Naive thymus-derived CD4-positive, alpha-beta T cell (primary cell): ENCODE results near the gene CDC7. TPM values are rescaled to one million over a fixed set of nuclear protein-coding genes. Genes with fewer than 3 reads are reported as not detected.
"Not testable (repeated sequence)": the region's sequence is repeated elsewhere in the genome, so short reads cannot be mapped to it uniquely, and the experiment has no call there.

Experiments
- ATAC-seq: fragments of 150-1000 bp; cut with Tn5 transposase; 2 replicates; pipeline ENCODE4 v1.10.0; 2021; ENCODE audit warnings: mild to moderate bottlenecking, moderate library complexity
- CTCF ChIA-PET: fragments of 350-600 bp; sonication (Branson Sonifier 250); formaldehyde crosslinking; loops from one replicate; lab custom pipeline; 2021; ENCODE audit warnings: antibody characterized with exemption; lab: Charles Lee
- POLR2A ChIA-PET: fragments of 350-600 bp; sonication (Branson Sonifier 250); formaldehyde crosslinking; loops from one replicate; lab custom pipeline; 2021; ENCODE audit warnings: antibody characterized with exemption, inconsistent platforms; lab: Charles Lee
- DNase-seq, 9 donors: peaks; one replicate each; pipeline versions ENCODE4 v3.0.0 to v3.0.0-alpha.2; 2020 to 2022; ENCODE audit warnings: mixed read lengths in 1 of 9
- H3K27ac ChIP-seq: one replicate; pipeline ENCODE4 v1.7.0; 2013; ENCODE audit warnings: mild to moderate bottlenecking, low read depth, low read length, moderate library complexity
- H3K27me3 ChIP-seq, 2 donors: one replicate each; pipeline ENCODE4 v1.7.0; 2013; ENCODE audit warnings: low read length in 2 of 2, mild to moderate bottlenecking in 2 of 2, moderate library complexity in 2 of 2; ENCODE audit not compliant: control insufficient read depth in 2 of 2, insufficient read depth in 2 of 2
- H3K36me3 ChIP-seq, 3 experiments: 1 replicate in 2 of 3; 2 replicates in 1 of 3; pipeline ENCODE4 v1.7.0; 2013; ENCODE audit warnings: low read length in 3 of 3, mild to moderate bottlenecking in 3 of 3, moderate library complexity in 1 of 3; ENCODE audit not compliant: insufficient read depth in 3 of 3, control insufficient read depth in 2 of 3
- H3K4me1 ChIP-seq, 2 donors: one replicate each; pipeline ENCODE4 v1.7.0; 2013; ENCODE audit warnings: low read length in 2 of 2, mild to moderate bottlenecking in 2 of 2, moderate library complexity in 1 of 2; ENCODE audit not compliant: control insufficient read depth in 2 of 2, insufficient read depth in 2 of 2
- H3K4me3 ChIP-seq: 2 replicates; pipeline ENCODE4 v1.7.0; 2013; ENCODE audit warnings: mild to moderate bottlenecking, low read length
- H3K9me3 ChIP-seq, 3 experiments: 1 replicate in 2 of 3; 2 replicates in 1 of 3; pipeline ENCODE4 v1.7.0; 2013; ENCODE audit warnings: low read length in 3 of 3; ENCODE audit not compliant: control insufficient read depth in 2 of 3
- H3K27ac Mint-ChIP-seq, 9 donors: one replicate each; pipeline ENCODE4 v1.8.0; 2020 to 2022; ENCODE audit warnings: mixed read lengths in 9 of 9, mild to moderate bottlenecking in 8 of 9, moderate library complexity in 5 of 9, inconsistent platforms in 2 of 9
- H3K27me3 Mint-ChIP-seq, 5 donors: one replicate each; pipeline ENCODE4 v1.8.0; 2021 to 2022; ENCODE audit warnings: mixed read lengths in 5 of 5, mild to moderate bottlenecking in 1 of 5
- H3K36me3 Mint-ChIP-seq, 5 donors: one replicate each; pipeline ENCODE4 v1.8.0; 2020 to 2022; ENCODE audit warnings: mixed read lengths in 5 of 5, mild to moderate bottlenecking in 3 of 5, inconsistent platforms in 1 of 5
- H3K4me1 Mint-ChIP-seq, 7 donors: one replicate each; pipeline ENCODE4 v1.8.0; 2020 to 2022; ENCODE audit warnings: mixed read lengths in 7 of 7, mild to moderate bottlenecking in 3 of 7, inconsistent platforms in 1 of 7
- H3K4me3 Mint-ChIP-seq, 10 donors: one replicate each; pipeline ENCODE4 v1.8.0; 2020 to 2022; ENCODE audit warnings: mild to moderate bottlenecking in 10 of 10, mixed read lengths in 10 of 10, moderate library complexity in 6 of 10, inconsistent platforms in 2 of 10
- H3K9me3 Mint-ChIP-seq, 11 donors: one replicate each; pipeline ENCODE4 v1.8.0; 2020 to 2022; ENCODE audit warnings: mixed read lengths in 11 of 11, mild to moderate bottlenecking in 4 of 11, inconsistent platforms in 1 of 11, moderate library complexity in 1 of 11
- intact Hi-C, 2 donors: fragments of 100-400 bp; cut with micrococcal nuclease; formaldehyde crosslinking; loops; one replicate each; pipeline ENCODE4 v1.15.1; 2023
- polyA plus RNA-seq, 2 donors: library from polyadenylated mRNA; unstranded; fragments of 300-500 nt; fragmentation: Illumina TruSeq; gene quantifications; one replicate each; pipeline ENCODE4 v1.2.3, GENCODE V29; 2021
- total RNA-seq, 6 experiments: library from RNA in 5 of 6; stranded (reverse) in 5 of 6; gene quantifications; 1 replicate in 5 of 6; 2 replicates in 1 of 6; pipeline ENCODE4 v1.2.3 and lab custom pipeline; 2021 to 2026

Gene CDC7
- total RNA-seq (10 to 100 TPM in 1 of 5 experiments, 1 to 10 TPM in 4; 5.3 to 17.9 (median 5.9) TPM), polyA plus RNA-seq (1 to 10 TPM; 3.6 to 4.4 TPM), total RNA-seq (lab: John Stamatoyannopoulos, UW) (3.5 reads per million, percentile 18 among the genes with 10 or more reads in this experiment)

- Histone ChIP-seq H3K27ac (peak within 1 kb of the TSS; percentile 85), H3K4me1 (peaks cover 0 to 11% of the 10 kb centered on the region in 2 donors), H3K36me3 (peaks cover 0 to 5% (median 0%) of the 10 kb centered on the region in 3 experiments), H3K9me3 (no peaks in the 10 kb centered on the region), H3K27me3 (no peaks in the 10 kb centered on the region), H3K4me3 (peak within 1 kb of the TSS; percentile 97)
- CTCF ChIA-PET: interaction anchor here (0.6 to 1.2 kb wide), 4 partner anchors 11 to 383 kb away, joined by 3 to 4 read pairs (median 4); no protein-coding TSS in a partner anchor
- POLR2A ChIA-PET: interaction anchor here (1.0 kb wide), 1 partner anchor 304 kb away, joined by 4 read pairs; no protein-coding TSS in a partner anchor
- Mint-ChIP-seq H3K9me3 (no peaks in the 10 kb centered on the region), H3K4me3 (no peak within 1 kb of the TSS), H3K4me1 (peaks cover 14 to 34% (median 18%) of the 10 kb centered on the region in 7 donors), H3K27me3 (no peaks in the 10 kb centered on the region), H3K27ac (no peak within 1 kb of the TSS), H3K36me3 (peaks cover 0 to 10% (median 0%) of the 10 kb centered on the region in 5 donors)
- DNase-seq: peak; percentile 67 to 86 (median 79)
- peak; percentile 85 for ATAC-seq
- intact Hi-C loops: loop anchor here (1.0 to 5.0 kb wide), 10 partner anchors 98 to 1576 kb away; partner anchors contain the start of genes BTBD8 (in 2 of the 2), GLMN (in 2 of the 2), RPAP2 (in 2 of the 2) and MTF2 (in 1 of the 2)
These were observed at the start of gene CDC7 for GRCh38 chr1:91500756-91501522. CDC7 (plus strand) TSS chr1:91500851; CDS start chr1:91501717, 866 bp downstream.

GRCh38 chr1:91454136-91454535 lies 46.5 kb upstream of the CDC7 start:
- H3K36me3 Mint-ChIP-seq: no peaks in the 10 kb centered on the region
- Histone ChIP-seq H3K27me3 (no peaks in the 10 kb centered on the region), H3K36me3 (no peaks in the 10 kb centered on the region), H3K4me3 (no peak overlapping the region), H3K9me3 (no peaks in the 10 kb centered on the region), H3K27ac (no peak overlapping the region), H3K4me1 (no peaks in the 10 kb centered on the region)
- CTCF ChIA-PET: no interaction called here
- H3K9me3 Mint-ChIP-seq: no peaks in the 10 kb centered on the region
- H3K27ac Mint-ChIP-seq: no peak overlapping the region
- intact Hi-C loops: no loop called here
- H3K4me3 Mint-ChIP-seq: no peak overlapping the region
- DNase-seq (no peak), ATAC-seq (no peak)
- POLR2A ChIA-PET: no interaction called here
- no peaks in the 10 kb centered on the region for H3K4me1 Mint-ChIP-seq
- peaks cover 0 to 19% (median 4%) of the 10 kb centered on the region in 5 donors for H3K27me3 Mint-ChIP-seq

GRCh38 chr1:91455334-91455733 lies 45.3 kb upstream of the CDC7 start:
- H3K36me3 Mint-ChIP-seq: no peaks in the 10 kb centered on the region
- no peak overlapping the region for H3K4me3 Mint-ChIP-seq
- DNase-seq (no peak), ATAC-seq (no peak)
- no peaks in the 10 kb centered on the region for H3K27me3 ChIP-seq
- no peak overlapping the region for H3K27ac Mint-ChIP-seq
- H3K27me3 Mint-ChIP-seq: peaks cover 0 to 11% (median 4%) of the 10 kb centered on the region in 5 donors
- no peak overlapping the region for H3K4me3 ChIP-seq
- H3K9me3 Mint-ChIP-seq: no peaks in the 10 kb centered on the region
- H3K9me3 ChIP-seq: no peaks in the 10 kb centered on the region
- ChIA-PET POLR2A (no interaction called here), CTCF (no interaction called here)
- H3K4me1 ChIP-seq: no peaks in the 10 kb centered on the region
- H3K36me3 ChIP-seq: no peaks in the 10 kb centered on the region
- H3K27ac ChIP-seq: no peak overlapping the region
- H3K4me1 Mint-ChIP-seq: no peaks in the 10 kb centered on the region
- intact Hi-C loops: no loop called here

GRCh38 chr1:91455896-91456295 lies 44.8 kb upstream of the CDC7 start:
- Mint-ChIP-seq H3K27ac (no peak overlapping the region), H3K9me3 (no peaks in the 10 kb centered on the region), H3K4me3 (no peak overlapping the region), H3K27me3 (peaks cover 0 to 11% (median 4%) of the 10 kb centered on the region in 5 donors), H3K4me1 (no peaks in the 10 kb centered on the region), H3K36me3 (no peaks in the 10 kb centered on the region)
- Histone ChIP-seq H3K27ac (no peak overlapping the region), H3K9me3 (no peaks in the 10 kb centered on the region), H3K4me1 (no peaks in the 10 kb centered on the region), H3K27me3 (no peaks in the 10 kb centered on the region), H3K36me3 (no peaks in the 10 kb centered on the region), H3K4me3 (no peak overlapping the region)
- CTCF ChIA-PET: no interaction called here
- intact Hi-C loops: no loop called here
- ATAC-seq: no peak
- POLR2A ChIA-PET: no interaction called here
- DNase-seq: no peak

- H3K4me1 Mint-ChIP-seq, DNase-seq, H3K27ac ChIP-seq, CTCF ChIA-PET, H3K27me3 ChIP-seq, H3K4me3 ChIP-seq, POLR2A ChIA-PET, H3K4me3 Mint-ChIP-seq, H3K4me1 ChIP-seq, H3K9me3 ChIP-seq, H3K36me3 ChIP-seq, H3K27ac Mint-ChIP-seq, ATAC-seq, intact Hi-C loops: not testable (repeated sequence)
- Mint-ChIP-seq H3K9me3 (peaks cover 12 to 35% (median 19%) of the 10 kb centered on the region in 11 donors), H3K27me3 (peaks cover 0 to 14% (median 4%) of the 10 kb centered on the region in 5 donors), H3K36me3 (peaks cover 0 to 15% (median 0%) of the 10 kb centered on the region in 5 donors)
These were observed 35.3 kb upstream of the CDC7 start for GRCh38 chr1:91465350-91465749.

- H3K27ac Mint-ChIP-seq: no peak overlapping the region
- Histone ChIP-seq H3K36me3 (no peaks in the 10 kb centered on the region), H3K9me3 (no peaks in the 10 kb centered on the region), H3K27me3 (no peaks in the 10 kb centered on the region), H3K4me3 (no peak overlapping the region), H3K4me1 (no peaks in the 10 kb centered on the region), H3K27ac (no peak overlapping the region)
- peaks cover 0 to 9% (median 0%) of the 10 kb centered on the region in 5 donors for H3K27me3 Mint-ChIP-seq
- ChIA-PET POLR2A (no interaction called here), CTCF (no interaction called here)
- H3K9me3 Mint-ChIP-seq: no peaks in the 10 kb centered on the region
- no peaks in the 10 kb centered on the region for H3K36me3 Mint-ChIP-seq
- H3K4me1 Mint-ChIP-seq: no peaks in the 10 kb centered on the region
- intact Hi-C loops: no loop called here
- ATAC-seq (no peak), DNase-seq (no peak)
- H3K4me3 Mint-ChIP-seq: no peak overlapping the region
These were observed 24.0 kb upstream of the CDC7 start for GRCh38 chr1:91476533-91477217.
